ENCODE measurements around the gene SALL4. TPM values are rescaled to one million over a fixed set of nuclear protein-coding genes. Genes with fewer than 3 reads are reported as not detected.
"Not testable (repeated sequence)": the region's sequence is repeated elsewhere in the genome, so short reads cannot be mapped to it uniquely, and the experiment has no call there.

The SALL4 gene
- total and polyA plus RNA-seq, 11 donors: 0.04 to 0.22 (median 0.07) TPM; not detected in 5

DNA sequence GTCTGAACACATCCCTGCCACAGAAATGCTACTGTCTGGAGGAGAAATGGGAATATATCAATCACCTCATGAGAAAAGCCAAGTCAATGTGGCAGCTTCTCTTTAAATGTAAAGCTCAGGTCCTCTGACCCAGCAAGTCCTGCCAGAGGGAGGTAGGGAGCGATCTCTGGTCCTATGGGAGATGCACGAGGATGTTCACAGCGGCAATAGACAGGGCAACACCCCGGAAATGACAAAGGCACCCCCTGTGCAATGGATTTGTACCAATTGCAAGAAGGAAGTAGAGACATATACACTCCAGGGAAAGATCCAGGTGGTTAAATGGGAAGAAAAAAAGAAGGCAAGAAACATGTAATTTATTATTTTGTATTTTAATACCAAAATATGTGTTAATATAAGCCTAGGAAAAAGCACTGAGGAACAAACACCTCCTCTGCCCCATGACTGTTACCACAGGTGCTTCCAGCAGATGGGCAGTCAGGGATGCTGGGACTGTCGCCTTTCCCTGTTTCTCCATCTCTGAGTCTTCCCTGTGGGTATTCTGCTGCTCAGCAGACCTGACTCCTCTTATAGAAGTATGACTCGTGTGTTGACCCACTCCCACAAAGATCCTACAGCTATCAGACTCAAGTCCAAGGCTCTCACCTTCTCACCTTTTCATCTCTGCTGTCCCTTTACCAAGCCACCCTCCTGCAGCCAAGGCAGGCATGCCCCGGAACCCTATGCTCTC lies 55.0 kb downstream of the SALL4 start:
- Histone ChIP-seq H3K27me3 (no peaks in the 10 kb centered on the region), H3K36me3 (no peaks in the 10 kb centered on the region), H3K9me3 (no peaks in the 10 kb centered on the region), H3K4me3 (no peak overlapping the region), H3K4me1 (peaks cover 0 to 26% (median 14%) of the 10 kb centered on the region in 12 donors), H3K27ac (no peak overlapping the region)
- ATAC-seq (no peak), DNase-seq (no peak)
- intact Hi-C loops (cut with DNase I): no loop called here
- 70 to 81% (median 72%) methylated on average over 7 of the region's 7 CpGs for WGBS, 4 donors
- TF ChIP-seq CTCF (IDR thresholded peaks at IDR 0.05) (no peak), POLR2A (IDR thresholded peaks at IDR 0.05) (no peak)

- WGBS, 4 donors: 83 to 93% (median 88%) methylated on average over 3 of the region's 3 CpGs
- intact Hi-C loops (cut with DNase I): no loop called here
- no peaks in the 10 kb centered on the region for H3K36me3 ChIP-seq
- H3K4me3 ChIP-seq: no peak overlapping the region
- no peak overlapping the region for H3K27ac ChIP-seq
- TF ChIP-seq POLR2A (IDR thresholded peaks at IDR 0.05) (no peak), CTCF (IDR thresholded peaks at IDR 0.05) (no peak)
- ATAC-seq: no peak
- no peaks in the 10 kb centered on the region for H3K27me3 ChIP-seq
- H3K4me1 ChIP-seq: peaks cover 0 to 20% (median 13%) of the 10 kb centered on the region in 12 donors
- DNase-seq: no peak
- H3K9me3 ChIP-seq: no peaks in the 10 kb centered on the region
Measured at GRCh38 chr20:51745804-51746203, 56.5 kb downstream of the SALL4 start.

- 95 to 98% (median 96%) methylated on average over 3 of the region's 3 CpGs for WGBS, 4 donors
- DNase-seq (no peak), ATAC-seq (no peak)
- Histone ChIP-seq H3K27ac (no peak overlapping the region), H3K4me3 (no peak overlapping the region), H3K27me3 (no peaks in the 10 kb centered on the region), H3K36me3 (no peaks in the 10 kb centered on the region), H3K4me1 (peaks cover 0 to 11% (median 3%) of the 10 kb centered on the region in 12 donors), H3K9me3 (no peaks in the 10 kb centered on the region)
- TF ChIP-seq POLR2A (IDR thresholded peaks at IDR 0.05) (no peak), CTCF (IDR thresholded peaks at IDR 0.05) (no peak)
- intact Hi-C loops (cut with DNase I): no loop called here
Measured at GRCh38 chr20:51740838-51741237, 61.5 kb downstream of the SALL4 start.

- H3K27ac ChIP-seq; H3K27me3 ChIP-seq; ATAC-seq; DNase-seq; H3K9me3 ChIP-seq; intact Hi-C loops (cut with DNase I); H3K4me3 ChIP-seq; H3K36me3 ChIP-seq: not testable (repeated sequence)
- 94 to 97% (median 97%) methylated on average over 6 to 7 of the region's 7 CpGs for WGBS, 4 donors
- peaks cover 0 to 15% (median 5%) of the 10 kb centered on the region in 12 donors for H3K4me1 ChIP-seq
Measured at GRCh38 chr20:51740308-51740707, 62.0 kb downstream of the SALL4 start.

Data from heart left ventricle (tissue), 16 donors.